Esophagus squamous epithelium (tissue), 5 donors: ENCODE data around the gene CEP95. TPM values are rescaled to one million over a fixed set of nuclear protein-coding genes. Genes with fewer than 3 reads are reported as not detected.
"Not testable (repeated sequence)": the region's sequence is repeated elsewhere in the genome, so short reads cannot be mapped to it uniquely, and the experiment has no call there.

ENCODE experiments used
- DNase-seq: peaks from one replicate; lab custom pipeline; 2025; lab: John Stamatoyannopoulos, UW
- H3K27ac ChIP-seq, 4 donors: fragments of 200-600 bp; sonication (generic); one replicate each; pipeline ENCODE4 v1.5.1; 2016 to 2019; ENCODE audit warnings: mild to moderate bottlenecking in 1 of 4
- H3K27me3 ChIP-seq, 4 donors: fragments of 200-600 bp; sonication (generic); 1 replicate in 3 of 4; 2 replicates in 1 of 4; pipeline versions ENCODE4 v1.5.1 to v1.6.0; 2017 to 2021; ENCODE audit warnings: antibody characterized with exemption in 1 of 4
- H3K36me3 ChIP-seq, 3 donors: fragments of 200-600 bp; sonication (generic); one replicate each; pipeline ENCODE4 v1.5.1; 2016 to 2019
- H3K4me1 ChIP-seq, 3 donors: fragments of 200-600 bp; sonication (generic); one replicate each; pipeline ENCODE4 v1.5.1; 2017 to 2019
- H3K4me3 ChIP-seq, 4 donors: fragments of 200-600 bp; sonication (generic); 1 replicate in 3 of 4; 2 replicates in 1 of 4; pipeline ENCODE4 v1.5.1; 2016 to 2019; ENCODE audit warnings: mild to moderate bottlenecking in 2 of 4, moderate library complexity in 1 of 4
- H3K9me3 ChIP-seq, 3 donors: fragments of 200-600 bp; sonication (generic); one replicate each; pipeline ENCODE4 v1.5.1; 2016 to 2019
- CTCF ChIP-seq, 6 experiments: fragments of 450-650 bp in 4 of 6; fragments of 200-600 bp in 2 of 6; sonication (generic) in 2 of 6; IDR thresholded peaks; one replicate each; pipeline ENCODE4 v1.5.1; 2016 to 2019; ENCODE audit warnings: antibody characterized with exemption in 6 of 6, mild to moderate bottlenecking in 4 of 6, moderate library complexity in 4 of 6
- POLR2A ChIP-seq, 4 donors: fragments of 450-650 bp; IDR thresholded peaks; one replicate each; pipeline ENCODE4 v1.6.1; 2017; ENCODE audit warnings: antibody characterized with exemption in 4 of 4, mild to moderate bottlenecking in 4 of 4, moderate library complexity in 3 of 4
- WGBS, 2 donors: methylation state at CpG; one replicate each; pipeline ENCODE4 v1.1.5; 2018; 5-methylcytosine and 5-hydroxymethylcytosine counted together
- intact Hi-C: fragments of 100-400 bp; cut with DNase I; formaldehyde crosslinking; loops from one replicate; pipeline ENCODE4 v1.15.0; 2022
- total RNA-seq, 4 donors: library from RNA; depleted of rRNA; stranded (reverse); fragments of >200 nt; gene quantifications; one replicate each; pipeline ENCODE4 v1.1.0, GENCODE V29; 2016
- donor health status: DM: yes; HTN: yes; CAD: no.

CEP95 gene
- total RNA-seq, 4 donors from 2014 or later: 10.3 to 44.1 (median 23.6) TPM

DNA sequence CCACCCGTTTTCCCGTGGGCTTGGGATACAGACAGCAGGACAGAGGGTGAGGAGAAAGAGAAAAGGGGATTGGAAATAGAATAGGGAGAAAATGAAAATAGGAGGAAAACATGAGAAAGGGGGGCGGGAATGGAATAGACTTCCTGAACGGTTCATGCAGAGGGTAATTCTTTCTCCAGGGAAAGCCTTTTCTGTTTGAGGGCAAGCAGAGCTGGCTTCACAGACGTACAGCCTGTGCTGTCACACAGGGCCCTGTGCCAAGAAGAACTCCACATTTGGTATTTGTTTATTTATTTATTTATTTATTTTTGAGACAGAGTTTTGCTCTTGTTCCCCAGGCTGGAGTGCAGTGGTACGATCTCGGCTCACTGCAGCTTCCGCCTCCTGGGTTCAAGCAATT, 45.8 kb upstream of the CEP95 start:
- intact Hi-C loops: no loop called here
- 75 to 77% methylated on average over 8 of the region's 8 CpGs for WGBS, 2 donors
- H3K36me3 ChIP-seq: no peaks in the 10 kb centered on the region

DNA sequence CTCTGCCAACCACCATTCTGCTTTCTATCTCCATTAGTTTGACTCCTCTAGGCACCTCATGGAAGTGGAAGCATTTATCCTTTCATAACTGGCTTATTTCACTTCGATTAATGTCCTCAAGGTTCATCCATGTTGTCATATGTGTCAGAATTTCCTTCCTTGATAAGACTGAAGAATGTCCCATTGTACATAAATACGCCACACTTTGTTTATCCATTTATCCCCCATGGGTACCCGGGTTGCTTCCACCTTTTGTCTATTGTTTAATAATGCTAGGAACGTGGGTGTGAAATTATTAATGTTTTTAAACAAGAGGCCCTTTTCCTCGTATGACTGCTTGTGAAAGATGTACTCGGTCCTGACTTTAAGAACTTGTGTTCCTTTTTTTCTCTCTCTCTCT, 45.0 kb upstream of the CEP95 start:
- no peaks in the 10 kb centered on the region for H3K4me1 ChIP-seq
- no peaks in the 10 kb centered on the region for H3K9me3 ChIP-seq
- whole genome bisulfite sequencing, 2 donors: 58 to 75% methylated on average over 6 of the region's 6 CpGs
- intact Hi-C loops: no loop called here
- no peaks in the 10 kb centered on the region for H3K27me3 ChIP-seq
- no peak for DNase-seq
- no peak overlapping the region for H3K27ac ChIP-seq
- no peaks in the 10 kb centered on the region for H3K36me3 ChIP-seq
- no peak overlapping the region for H3K4me3 ChIP-seq
- TF ChIP-seq CTCF (IDR thresholded peaks at IDR 0.05): no peak
- TF ChIP-seq POLR2A (IDR thresholded peaks at IDR 0.05): no peak

More for the DNA sequence above, 45.8 kb upstream of the CEP95 start:
- Histone ChIP-seq H3K27me3 (no peaks in the 10 kb centered on the region), H3K27ac (no peak overlapping the region), H3K4me1 (no peaks in the 10 kb centered on the region), H3K4me3 (no peak overlapping the region), H3K9me3 (no peaks in the 10 kb centered on the region)
- DNase-seq: no peak
- TF ChIP-seq POLR2A (IDR thresholded peaks at IDR 0.05) (no peak), CTCF (IDR thresholded peaks at IDR 0.05) (no peak)

- Histone ChIP-seq H3K4me3 (no peak overlapping the region), H3K36me3 (no peaks in the 10 kb centered on the region), H3K4me1 (no peaks in the 10 kb centered on the region), H3K27ac (no peak overlapping the region), H3K9me3 (no peaks in the 10 kb centered on the region), H3K27me3 (no peaks in the 10 kb centered on the region)
- DNase-seq: no peak
- WGBS, 2 donors: 65 to 68% methylated on average over 8 to 9 of the region's 9 CpGs
- TF ChIP-seq CTCF (IDR thresholded peaks at IDR 0.05): no peak
- TF ChIP-seq POLR2A (IDR thresholded peaks at IDR 0.05): no peak
- intact Hi-C loops: no loop called here
Measured at GRCh38 chr17:64466019-64466735, 40.6 kb upstream of the CEP95 start.

DNA sequence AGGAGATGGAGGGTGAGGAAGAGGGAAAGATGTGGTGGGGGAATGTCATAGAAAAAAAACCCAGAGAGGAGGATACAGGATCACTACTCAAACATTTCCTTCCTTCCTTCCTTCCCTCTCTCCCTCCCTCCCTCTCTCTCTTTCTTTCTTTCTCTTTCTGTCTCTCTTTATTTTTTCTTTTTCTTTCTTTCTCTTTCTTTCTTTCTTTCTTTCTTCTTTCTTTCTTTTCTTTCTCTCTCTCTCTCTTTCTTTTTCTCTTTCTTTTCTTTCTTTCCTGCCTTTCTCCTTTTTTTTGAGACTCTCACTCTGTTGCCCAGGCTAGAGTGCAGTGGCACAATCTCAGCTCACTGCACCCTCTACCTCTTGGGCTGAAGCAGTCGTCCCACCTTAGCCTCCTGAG, 39.9 kb upstream of the CEP95 start:
- WGBS, 2 donors: 56 to 69% methylated on average over 1 of the region's 1 CpG
- H3K4me3 ChIP-seq, DNase-seq, intact Hi-C loops, H3K27me3 ChIP-seq, H3K36me3 ChIP-seq, H3K4me1 ChIP-seq, H3K9me3 ChIP-seq, H3K27ac ChIP-seq: not testable (repeated sequence)

DNA sequence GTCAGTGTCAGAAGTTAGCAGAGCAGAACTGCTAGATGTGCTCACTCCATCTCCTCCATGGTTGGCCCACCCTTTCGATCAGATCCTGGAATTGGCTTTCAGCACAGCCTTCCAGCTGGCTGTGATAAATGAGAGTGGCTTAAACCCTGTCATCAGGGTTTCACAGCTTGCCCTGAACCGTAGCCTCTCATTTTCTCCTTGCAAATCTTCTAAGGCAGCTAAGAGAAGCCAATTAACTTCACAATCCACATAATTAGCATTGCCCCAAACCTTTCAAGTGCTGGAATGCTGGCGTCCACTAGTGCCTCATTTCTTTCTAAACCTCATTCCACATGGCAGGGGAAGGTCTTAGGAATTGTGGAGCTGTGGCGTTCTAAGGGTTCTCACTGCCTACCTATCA, 36.2 kb upstream of the CEP95 start:
- H3K9me3 ChIP-seq: no peaks in the 10 kb centered on the region
- H3K27ac ChIP-seq: no peak overlapping the region
- no peaks in the 10 kb centered on the region for H3K4me1 ChIP-seq
- no peaks in the 10 kb centered on the region for H3K36me3 ChIP-seq
- TF ChIP-seq CTCF (IDR thresholded peaks at IDR 0.05) (no peak), POLR2A (IDR thresholded peaks at IDR 0.05) (no peak)
- DNase-seq: no peak
- H3K4me3 ChIP-seq: no peak overlapping the region
- intact Hi-C loops: no loop called here
- H3K27me3 ChIP-seq: no peaks in the 10 kb centered on the region
- WGBS, 2 donors: 63 to 79% methylated on average over 4 of the region's 4 CpGs
